IMR-90 (cell line): ENCODE measurements around the gene WNT11.

Experiments
- BHLHE40 ChIP-seq: fragments of 150-350 bp; IDR thresholded peaks from 2 replicates; pipeline ENCODE4 v1.6.1; 2016; ENCODE audit warnings: mild to moderate bottlenecking, low read depth, low read length
- CEBPB ChIP-seq: IDR thresholded peaks from 2 replicates; pipeline ENCODE4 v1.6.1; 2012; ENCODE audit warnings: low read depth, low read length, improper control_type of control experiment
- CHD1 ChIP-seq: IDR thresholded peaks from 2 replicates; pipeline ENCODE4 v1.6.1; 2012; ENCODE audit warnings: low read depth, low read length, improper control_type of control experiment
- MXI1 ChIP-seq: IDR thresholded peaks from 2 replicates; pipeline ENCODE4 v1.6.1; 2012; ENCODE audit warnings: low read depth, mild to moderate bottlenecking, low read length, moderate library complexity, borderline replicate concordance
- POLR2A ChIP-seq: IDR thresholded peaks from 2 replicates; pipeline ENCODE4 v1.6.1; 2012; ENCODE audit warnings: mild to moderate bottlenecking, low read depth, low read length
- RAD21 ChIP-seq: IDR thresholded peaks from 2 replicates; pipeline ENCODE4 v1.6.1; 2012; ENCODE audit warnings: low read length, improper control_type of control experiment
- RCOR1 ChIP-seq: IDR thresholded peaks from 2 replicates; pipeline ENCODE4 v1.6.1; 2012; ENCODE audit warnings: mild to moderate bottlenecking, low read length, improper control_type of control experiment; ENCODE audit not compliant: insufficient replicate concordance
- USF2 ChIP-seq: fragments of 150-350 bp; IDR thresholded peaks from 2 replicates; pipeline ENCODE4 v1.6.1; 2017; ENCODE audit warnings: mild to moderate bottlenecking, antibody characterized with exemption, low read length, low read depth
- TF ChIP-seq, protein P1 (sequence below): conservative IDR thresholded peaks from 2 replicates; pipeline ENCODE4 v1.5.1; 2012; ENCODE audit warnings: mild to moderate bottlenecking, low read depth, low read length, improper control_type of control experiment
- TF ChIP-seq, protein P2 (sequence below): fragments of 150-350 bp; IDR thresholded peaks from 2 replicates; pipeline ENCODE4 v1.6.1; 2016; ENCODE audit warnings: low read depth, mild to moderate bottlenecking, low read length, moderate library complexity, borderline replicate concordance

GRCh38 chr11:76197941-76198640 lies 8.2 kb downstream of the WNT11 start:
- TF ChIP-seq POLR2A: no peak
- TF ChIP-seq, protein P1, sequence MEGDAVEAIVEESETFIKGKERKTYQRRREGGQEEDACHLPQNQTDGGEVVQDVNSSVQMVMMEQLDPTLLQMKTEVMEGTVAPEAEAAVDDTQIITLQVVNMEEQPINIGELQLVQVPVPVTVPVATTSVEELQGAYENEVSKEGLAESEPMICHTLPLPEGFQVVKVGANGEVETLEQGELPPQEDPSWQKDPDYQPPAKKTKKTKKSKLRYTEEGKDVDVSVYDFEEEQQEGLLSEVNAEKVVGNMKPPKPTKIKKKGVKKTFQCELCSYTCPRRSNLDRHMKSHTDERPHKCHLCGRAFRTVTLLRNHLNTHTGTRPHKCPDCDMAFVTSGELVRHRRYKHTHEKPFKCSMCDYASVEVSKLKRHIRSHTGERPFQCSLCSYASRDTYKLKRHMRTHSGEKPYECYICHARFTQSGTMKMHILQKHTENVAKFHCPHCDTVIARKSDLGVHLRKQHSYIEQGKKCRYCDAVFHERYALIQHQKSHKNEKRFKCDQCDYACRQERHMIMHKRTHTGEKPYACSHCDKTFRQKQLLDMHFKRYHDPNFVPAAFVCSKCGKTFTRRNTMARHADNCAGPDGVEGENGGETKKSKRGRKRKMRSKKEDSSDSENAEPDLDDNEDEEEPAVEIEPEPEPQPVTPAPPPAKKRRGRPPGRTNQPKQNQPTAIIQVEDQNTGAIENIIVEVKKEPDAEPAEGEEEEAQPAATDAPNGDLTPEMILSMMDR: no peak
- TF ChIP-seq CEBPB: no peak
- no peak for TF ChIP-seq MXI1
- TF ChIP-seq CHD1: no peak
- no peak for TF ChIP-seq USF2
- TF ChIP-seq BHLHE40: no peak
- no peak for TF ChIP-seq RCOR1
- TF ChIP-seq, protein P2, sequence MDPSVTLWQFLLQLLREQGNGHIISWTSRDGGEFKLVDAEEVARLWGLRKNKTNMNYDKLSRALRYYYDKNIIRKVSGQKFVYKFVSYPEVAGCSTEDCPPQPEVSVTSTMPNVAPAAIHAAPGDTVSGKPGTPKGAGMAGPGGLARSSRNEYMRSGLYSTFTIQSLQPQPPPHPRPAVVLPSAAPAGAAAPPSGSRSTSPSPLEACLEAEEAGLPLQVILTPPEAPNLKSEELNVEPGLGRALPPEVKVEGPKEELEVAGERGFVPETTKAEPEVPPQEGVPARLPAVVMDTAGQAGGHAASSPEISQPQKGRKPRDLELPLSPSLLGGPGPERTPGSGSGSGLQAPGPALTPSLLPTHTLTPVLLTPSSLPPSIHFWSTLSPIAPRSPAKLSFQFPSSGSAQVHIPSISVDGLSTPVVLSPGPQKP: no peak
- TF ChIP-seq RAD21: no peak
